Activated T-cell treated with anti-CD3 and anti-CD28 coated beads for 4 hours (primary cell): ENCODE results near the gene LINC01488.

ENCODE experiments used
- DNase-seq: peaks from one replicate; pipeline ENCODE4 v3.0.0-alpha.2; 2020

LINC01488 gene

GRCh38 chr11:69512790-69513189 is 31.3 kb downstream of the LINC01488 start:
- no peak for DNase-seq

GRCh38 chr11:69513196-69513595 is 31.7 kb downstream of the LINC01488 start:
- no peak for DNase-seq

DNA sequence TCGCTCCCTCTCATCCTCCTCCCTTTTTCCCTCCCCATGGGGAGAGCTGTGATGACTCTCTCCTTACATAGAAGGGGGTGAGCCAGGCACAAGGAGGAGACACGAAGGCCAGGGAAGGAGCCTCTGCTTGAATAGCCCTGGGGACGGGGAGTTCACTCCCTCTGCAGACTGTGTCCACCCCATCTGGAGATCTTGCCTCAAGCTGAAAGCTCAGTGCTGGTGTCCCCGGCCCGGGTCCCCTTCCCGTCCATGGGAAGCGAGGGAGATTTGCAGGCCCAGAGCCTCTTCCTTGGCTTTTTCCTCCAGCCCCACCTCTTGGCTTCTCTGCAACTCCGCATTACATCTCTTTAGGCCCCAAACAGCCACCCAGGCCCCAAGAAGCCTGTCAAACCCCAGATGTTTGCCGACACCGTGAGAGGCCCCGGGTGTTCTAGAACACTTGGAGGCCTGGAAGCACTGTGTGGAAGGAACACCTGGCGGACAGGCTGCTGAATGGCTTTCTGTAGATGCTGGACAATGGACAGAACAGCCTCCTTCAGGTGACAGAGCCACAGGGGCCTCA is 32.3 kb downstream of the LINC01488 start:
- DNase-seq, result no peak

DNA sequence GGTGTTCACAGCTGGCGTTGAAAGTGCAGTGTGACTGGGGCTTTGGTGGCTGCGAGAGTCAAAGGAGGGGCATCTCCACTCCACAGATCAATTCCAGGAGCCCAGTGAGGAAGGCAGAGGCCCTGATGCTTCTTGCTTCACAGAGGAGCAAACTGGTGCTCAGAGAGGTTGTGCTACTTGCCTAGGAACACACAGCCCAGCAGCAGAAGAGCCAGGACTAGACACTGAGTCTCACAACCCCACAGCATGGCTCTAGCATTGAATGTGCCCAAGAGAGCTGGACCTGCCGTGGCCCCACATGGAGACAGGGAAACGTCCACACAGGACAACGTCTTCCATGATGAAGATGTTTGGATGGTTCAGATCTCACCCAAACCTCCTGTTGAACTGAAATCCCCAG is 33.3 kb downstream of the LINC01488 start:
- no peak for DNase-seq

GRCh38 chr11:69515271-69516245 is 34.1 kb downstream of the LINC01488 start:
- no peak for DNase-seq

GRCh38 chr11:69516526-69516925 is 35.1 kb downstream of the LINC01488 start:
- no peak for DNase-seq

- DNase-seq, result no peak
These were observed 36.9 kb downstream of the LINC01488 start for GRCh38 chr11:69518081-69518950.

- no peak for DNase-seq
These were observed 38.9 kb downstream of the LINC01488 start for GRCh38 chr11:69520186-69520916.

DNA sequence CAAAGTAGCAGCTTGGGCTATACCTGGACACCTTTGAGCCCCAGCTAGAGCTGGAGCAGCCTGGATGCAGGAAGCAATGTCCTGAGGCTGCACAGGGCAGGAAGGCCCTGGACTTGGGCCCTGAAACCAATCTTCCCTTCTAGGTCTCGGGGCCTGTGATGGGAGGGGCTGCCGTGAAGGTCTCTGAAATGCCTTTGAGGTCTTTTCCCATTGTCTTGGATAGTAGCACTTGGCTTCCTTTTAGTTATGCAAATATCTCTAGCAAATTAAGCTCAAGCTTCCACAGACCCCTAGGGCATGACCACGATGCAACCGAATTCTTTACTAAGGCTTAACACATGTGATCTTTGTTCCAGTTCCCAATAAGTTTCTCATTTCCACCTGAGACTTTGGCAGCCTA is 40.0 kb downstream of the LINC01488 start:
- no peak for DNase-seq

GRCh38 chr11:69523453-69523852 is 42.0 kb downstream of the LINC01488 start:
- no peak for DNase-seq

- no peak for DNase-seq
These were observed 42.9 kb downstream of the LINC01488 start for GRCh38 chr11:69524291-69524882.

DNA sequence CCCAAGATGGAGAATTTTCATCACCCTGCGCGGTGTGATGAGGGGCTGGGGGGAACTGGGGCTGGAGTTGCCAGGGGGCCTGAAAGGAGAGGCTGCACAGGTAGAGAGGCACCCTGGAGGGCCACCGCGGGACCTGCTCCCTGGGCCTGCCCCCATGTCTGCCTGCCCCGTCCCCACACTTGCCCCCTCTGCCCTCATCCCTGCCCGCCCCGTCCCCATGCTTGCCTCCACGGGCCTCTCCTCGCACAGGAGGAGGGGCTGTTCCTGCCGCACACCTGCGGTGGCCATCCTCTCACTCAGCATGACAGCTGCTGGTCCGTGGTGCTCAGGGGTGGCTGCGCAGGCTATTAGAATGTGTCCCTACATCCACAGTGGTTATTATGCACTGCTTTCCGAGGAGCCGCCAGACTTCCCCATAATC is 43.5 kb downstream of the LINC01488 start:
- DNase-seq, result no peak

DNA sequence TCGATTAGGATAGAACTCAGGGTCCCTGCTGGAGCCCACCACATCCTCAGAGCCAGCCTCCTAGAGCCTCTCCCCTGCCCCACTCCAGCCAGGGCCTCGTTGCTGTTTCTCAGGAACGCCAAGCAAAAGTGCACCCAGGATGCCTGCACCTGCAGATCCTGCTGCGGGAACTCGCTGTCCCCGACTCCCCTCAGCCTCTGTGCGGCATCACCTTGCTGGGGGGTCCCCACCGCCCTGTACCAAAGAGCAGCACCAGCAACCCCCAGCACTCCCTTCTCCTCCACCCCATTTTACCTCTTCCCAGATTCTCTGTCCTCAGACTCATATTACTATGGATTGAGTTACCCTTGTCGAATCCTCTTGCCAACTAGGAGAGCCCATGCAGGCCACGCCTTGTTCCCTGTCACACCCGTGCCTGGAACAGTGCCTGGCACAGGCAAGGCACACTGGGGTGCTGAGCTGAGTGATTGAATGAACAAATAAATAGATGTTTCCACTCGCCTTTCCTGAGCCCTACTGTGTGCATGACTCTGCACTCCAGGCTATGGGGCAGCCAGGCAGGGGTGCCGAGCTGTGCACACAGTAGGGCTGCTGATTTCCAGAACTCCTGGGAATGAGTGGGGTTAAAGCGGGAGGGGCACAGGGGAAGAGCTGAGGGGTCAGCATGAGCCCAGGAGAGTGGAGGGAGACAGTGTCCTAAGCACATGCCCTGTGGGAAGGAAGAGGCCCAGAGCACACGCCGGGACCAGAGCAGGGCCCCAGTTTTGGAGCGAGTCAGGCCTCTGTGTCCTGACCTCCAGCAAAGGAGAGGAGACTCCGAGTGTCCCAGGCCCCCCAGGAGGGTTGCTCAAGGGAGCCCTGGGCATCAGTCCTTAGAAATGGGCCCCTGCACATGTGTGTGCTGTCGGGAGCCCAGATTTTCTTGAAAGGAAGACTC is 44.3 kb downstream of the LINC01488 start:
- DNase-seq, result no peak

GRCh38 chr11:69526453-69526810 is 45.0 kb downstream of the LINC01488 start:
- no peak for DNase-seq

DNA sequence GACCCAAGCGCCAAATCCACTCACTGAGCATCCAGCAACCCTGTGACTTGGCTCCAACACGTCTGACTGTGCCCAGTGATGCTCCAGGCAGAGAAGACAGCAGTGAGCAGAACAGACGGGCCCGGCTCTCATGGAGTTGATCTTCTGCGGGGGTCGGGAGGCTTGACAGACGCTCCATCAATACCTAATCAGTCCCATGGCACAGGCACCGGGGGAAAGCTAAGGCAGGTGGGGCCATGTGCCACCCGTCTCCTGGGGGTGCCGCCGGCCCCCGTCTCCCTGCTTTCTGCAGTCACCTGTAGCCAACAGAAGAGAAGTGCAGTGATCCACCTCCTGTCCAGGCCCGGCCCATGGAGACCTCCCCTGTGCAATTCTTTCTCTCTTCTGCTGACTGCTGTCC is 47.5 kb downstream of the LINC01488 start:
- DNase-seq, result no peak

DNA sequence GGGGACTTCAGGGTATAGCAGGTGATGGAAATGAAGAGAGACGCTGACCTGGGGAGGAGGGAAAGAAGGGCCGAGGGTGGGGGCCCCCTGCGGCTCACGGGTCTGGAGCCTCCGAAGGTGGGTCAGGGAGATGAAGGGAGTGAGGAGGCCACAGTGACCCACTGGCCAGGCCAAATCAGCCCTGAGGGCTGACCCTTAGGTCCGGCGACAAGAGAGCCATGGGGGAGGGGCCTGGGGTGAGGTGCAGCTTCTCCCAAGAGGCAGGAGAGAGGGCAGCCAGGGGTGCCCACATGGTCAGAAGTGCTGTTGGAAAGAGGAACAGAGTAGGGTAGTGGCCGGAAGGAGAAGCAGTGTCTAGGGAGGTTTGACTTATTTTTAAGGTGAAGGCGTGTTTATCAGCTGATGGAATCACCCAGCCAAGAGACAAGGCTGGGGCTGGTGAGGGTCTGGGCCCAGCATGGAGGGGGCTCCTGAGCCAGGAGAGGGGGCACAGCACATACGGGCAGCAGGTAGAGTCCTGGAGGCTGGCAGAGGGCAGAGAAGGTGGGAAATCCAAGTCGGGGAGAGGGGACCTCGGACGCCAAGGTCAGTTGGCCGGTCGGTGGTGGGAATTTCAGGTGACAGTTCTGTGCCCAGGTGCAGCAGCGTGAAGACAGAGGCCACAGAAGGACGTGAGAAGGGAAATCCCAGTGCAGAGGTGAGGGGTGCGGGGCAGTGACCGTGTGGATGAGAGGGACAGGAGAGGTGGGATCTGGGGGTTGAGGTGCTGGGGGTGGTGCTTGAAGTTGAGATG is 49.0 kb downstream of the LINC01488 start:
- DNase-seq, result no peak

- DNase-seq, result no peak
These were observed 49.7 kb downstream of the LINC01488 start for GRCh38 chr11:69531071-69531716.

GRCh38 chr11:69531717-69532088 is 50.2 kb downstream of the LINC01488 start:
- DNase-seq, result no peak

GRCh38 chr11:69533296-69534165 is 52.1 kb downstream of the LINC01488 start:
- no peak for DNase-seq
